Fibroblast of skin of right biceps (primary cell): ENCODE results near the gene DIRAS1.
"Not testable (repeated sequence)": the region's sequence is repeated elsewhere in the genome, so short reads cannot be mapped to it uniquely, and the experiment has no call there.

Source experiments
- DNase-seq: peaks from one replicate; pipeline ENCODE4 v3.0.0-alpha.2; 2013

Gene DIRAS1

DNA sequence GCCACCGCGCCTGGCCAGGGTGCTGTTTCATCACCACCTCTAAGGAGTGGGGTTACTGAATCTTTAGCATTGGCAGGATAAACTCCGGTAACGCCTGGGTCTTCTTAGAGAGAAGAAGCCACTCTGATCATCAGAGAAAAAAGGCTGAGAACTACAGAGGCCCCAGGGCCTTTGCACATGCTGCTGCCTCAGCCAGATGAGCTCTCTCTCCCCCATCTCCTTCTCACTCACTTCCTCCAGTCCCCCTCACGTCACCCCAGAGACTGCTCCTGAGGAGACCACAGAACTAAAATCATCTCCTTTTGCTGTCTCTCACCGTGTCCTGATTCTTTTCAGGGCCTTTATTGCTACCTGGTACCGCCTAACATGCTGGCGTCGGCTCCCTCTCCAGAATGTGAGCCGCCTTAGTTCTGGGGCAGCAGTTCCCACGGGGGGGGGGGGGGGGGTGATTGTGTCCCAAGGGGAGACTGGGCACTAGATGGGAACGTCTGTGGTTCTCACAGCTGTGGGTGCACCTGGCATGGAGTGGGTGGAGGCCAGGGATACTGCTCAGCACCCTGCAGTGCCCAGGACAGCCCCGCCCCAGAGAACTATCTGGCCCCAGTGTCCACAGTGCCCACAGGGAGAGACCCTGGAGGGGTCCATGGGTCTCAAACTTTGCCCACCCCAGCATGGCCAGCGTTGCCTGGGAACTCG lies 5.1 kb upstream of the DIRAS1 start:
- no peak for DNase-seq

DNA sequence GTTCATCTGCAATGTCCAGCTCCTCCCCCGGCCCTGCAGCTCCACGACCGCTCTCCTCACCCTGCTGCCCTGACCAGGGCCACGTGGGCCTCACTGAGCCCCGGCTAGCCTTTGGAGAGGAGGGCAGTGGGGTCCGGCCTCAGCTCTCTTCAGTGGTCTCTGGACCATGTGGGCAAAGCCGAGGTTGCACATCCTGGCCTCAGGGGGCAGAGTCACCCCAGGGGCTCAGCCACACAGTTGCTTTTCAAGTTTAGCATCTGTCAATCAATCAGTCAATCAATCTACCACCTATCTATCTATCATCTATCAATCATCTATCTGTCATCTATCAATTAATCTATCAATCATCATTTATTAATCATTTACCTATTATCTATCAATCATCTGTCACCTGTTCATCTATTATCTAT lies 3.0 kb upstream of the DIRAS1 start:
- DNase-seq: no peak

DNA sequence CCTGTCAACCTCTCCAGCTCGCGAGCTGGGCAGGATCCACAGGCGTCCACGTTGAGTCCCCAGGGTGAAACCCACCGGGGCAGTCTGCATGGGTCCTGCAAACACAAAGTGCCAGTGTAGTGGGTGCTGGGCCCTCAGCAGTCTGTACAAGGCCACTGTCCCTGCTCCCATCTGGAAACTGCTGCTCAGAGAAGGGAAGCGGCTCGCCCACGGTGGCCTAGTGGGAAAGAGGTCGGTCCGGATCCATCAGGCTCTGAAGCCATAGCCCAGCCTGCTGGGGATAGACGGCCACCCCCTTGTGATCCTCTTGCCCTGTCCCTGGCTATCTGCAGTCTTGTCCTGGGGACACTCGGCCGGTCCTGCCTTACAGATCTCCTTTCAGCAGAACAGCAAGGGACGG lies 2.6 kb upstream of the DIRAS1 start:
- DNase-seq: no peak

DNA sequence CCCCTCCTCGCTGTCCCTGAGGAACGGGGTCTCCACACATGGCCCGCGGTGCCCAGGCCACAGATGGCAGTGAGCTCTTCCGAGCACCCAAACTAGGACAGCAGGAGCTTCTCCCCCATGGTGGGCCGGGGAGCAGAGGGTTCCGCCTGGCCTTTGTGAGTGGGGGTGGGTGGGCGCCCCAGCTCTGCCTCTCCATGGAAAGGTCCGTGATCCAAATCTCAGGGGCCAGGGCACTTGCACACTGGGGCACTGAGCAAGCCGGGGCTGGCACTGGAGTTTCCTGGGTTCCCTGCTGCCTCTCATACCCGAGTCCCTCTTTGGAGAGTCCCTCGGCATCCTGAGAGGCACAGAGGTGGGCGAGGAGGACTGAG lies 2.2 kb upstream of the DIRAS1 start:
- DNase-seq: no peak

DNA sequence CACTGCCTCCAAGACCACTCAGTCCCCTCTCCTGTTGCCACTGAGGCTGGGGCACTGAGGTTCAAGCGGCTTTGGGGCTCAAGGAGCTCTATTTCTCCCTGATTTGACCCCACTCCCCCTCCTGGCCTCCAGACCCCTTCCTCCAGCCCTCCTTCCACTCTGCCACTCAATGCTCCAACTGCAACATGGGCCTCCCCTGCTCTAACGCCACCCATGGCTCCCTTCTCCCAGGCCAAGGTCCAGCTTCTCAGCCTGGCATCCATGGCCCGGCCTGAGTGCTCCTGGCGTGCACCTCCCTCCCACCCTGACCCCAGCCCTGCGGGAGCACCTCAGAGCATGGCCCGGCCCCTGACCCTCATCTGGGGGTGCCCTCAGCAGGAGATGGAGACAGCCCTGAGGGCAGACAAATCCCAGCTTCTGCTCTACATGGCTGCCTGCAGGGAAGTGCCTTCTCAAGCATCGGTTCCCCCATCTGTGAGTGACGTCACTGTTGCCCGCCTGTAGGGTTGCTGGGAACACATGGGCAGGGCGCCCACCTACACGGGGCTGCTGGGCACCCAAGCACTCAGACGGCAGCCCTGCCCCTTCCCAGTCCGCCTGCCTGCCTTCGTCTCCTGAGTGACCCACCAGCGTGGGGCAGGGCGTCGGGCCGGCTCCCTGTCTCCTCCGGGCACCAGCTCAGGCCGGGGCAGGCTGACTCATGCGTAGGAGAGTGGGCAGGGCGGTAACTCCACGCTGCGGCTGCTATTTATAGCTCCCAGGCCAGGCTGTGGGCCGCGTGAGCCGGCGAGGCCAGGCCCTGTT lies 1.6 kb upstream of the DIRAS1 start:
- peak; percentile 14 for DNase-seq

DNA sequence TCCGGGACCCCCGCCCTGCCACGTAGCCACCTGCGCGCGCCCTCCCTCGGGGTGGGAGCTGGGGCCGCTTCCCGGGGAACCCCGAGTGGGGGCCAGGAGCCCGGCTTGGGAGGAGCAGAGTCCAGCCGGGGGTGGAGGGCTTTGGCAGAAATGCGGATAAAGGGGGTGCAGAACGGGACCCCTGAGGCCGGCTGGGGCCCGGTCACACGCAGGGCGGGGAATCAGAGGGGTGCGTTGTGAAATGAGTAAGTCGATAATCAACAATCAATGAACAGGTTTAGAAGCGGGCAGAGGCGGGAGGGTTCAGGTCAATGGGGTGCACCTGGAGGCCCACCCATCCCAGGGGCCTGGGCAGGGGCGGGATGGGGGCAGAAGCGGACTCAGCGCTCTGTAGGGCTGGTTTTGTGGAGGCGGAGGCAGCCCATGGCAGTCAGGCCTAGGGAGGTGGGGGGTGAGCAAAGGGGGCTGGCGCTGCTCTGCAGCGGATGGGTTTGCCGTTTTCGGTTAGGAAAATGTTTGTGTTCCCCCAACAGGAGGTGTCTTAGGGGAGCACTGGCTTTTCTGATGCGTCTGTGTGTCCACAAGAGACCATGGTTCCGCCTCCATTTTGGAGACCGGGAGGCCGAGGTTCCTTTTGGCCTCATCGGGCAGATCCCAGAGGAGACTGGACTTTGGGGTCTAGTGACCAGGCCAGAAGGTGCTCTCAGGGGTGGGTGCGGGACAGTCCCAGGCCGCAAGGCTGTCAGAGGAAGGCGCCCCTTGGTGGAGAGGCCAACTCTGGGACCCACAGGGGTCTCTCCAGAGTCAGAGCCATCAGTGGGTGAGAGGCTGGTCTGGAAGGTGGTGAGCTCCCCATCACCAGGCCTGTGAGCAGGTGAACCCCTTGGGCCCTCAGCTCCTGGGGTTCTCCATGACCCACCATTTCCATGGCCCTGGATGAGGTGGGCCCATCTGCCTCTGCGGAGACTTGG lies 683 bp upstream of the DIRAS1 start:
- DNase-seq: no peak

DNA sequence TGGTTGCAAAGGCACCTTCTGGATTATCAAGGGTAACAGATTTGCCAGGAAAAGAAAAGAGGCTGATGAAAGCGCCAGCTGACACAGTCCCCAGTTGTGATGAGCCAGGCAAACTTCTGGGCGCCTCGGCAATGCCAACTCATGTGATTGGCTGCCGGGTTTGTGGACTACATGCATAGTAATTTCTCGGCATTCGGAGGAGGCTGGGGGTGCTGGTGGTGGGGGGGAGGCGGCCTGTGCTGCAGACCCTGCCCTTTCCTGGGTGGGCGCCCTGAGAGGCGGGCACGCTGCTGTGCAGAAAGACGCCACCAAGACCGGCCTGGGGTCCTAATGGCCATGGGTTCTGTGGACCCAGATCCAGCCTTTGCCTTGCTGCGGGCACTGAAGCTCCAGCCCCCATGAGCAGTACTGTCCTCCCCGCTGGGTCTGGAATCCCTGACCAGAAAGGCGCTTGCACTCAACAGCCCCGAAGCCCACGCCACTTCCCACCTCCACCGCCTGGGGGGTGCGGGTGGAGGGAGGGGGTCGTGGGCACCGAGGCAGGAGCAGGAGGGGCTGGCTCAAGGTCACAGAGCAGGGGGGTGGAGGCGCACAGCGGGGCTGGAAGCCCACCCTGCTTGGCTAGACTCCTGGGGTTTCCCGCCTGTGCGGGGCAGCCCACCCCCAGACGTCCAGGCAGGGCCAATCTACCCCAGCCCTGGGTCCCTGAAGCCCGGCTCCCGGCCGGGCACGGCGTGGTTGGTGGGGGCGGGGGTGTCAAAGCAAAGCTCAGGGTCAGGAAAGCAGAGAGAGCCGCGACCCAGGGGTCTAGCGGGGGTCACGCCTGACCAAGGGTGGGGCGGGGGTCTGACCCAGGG lies 1.0 kb downstream of the DIRAS1 start:
- peak; percentile 46 for DNase-seq

DNA sequence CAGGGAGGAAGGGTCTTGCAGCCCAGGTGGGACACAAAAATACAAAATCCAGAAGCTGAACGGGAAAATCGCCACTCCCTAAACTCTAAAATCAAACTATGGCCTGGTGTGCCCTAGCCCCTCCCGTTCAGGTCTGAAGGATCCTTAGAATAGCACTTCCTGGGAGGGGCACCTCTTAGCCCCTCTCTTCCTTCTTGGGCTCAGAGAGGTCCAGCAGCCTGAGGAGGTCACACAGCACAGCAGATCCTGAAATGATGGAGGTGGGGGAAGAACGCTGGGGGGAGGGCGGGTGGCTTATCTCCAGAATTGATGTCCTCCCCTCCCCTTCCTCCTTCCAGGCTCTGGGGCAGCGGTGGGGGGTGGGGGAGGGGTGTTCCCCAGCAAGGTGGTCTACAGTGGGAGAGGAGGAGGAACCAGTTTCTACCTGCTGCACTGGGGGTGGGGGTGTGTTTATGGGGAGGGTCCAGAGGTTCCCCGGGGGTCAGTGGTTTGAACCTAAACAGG lies 1.9 kb downstream of the DIRAS1 start:
- DNase-seq: no peak

DNA sequence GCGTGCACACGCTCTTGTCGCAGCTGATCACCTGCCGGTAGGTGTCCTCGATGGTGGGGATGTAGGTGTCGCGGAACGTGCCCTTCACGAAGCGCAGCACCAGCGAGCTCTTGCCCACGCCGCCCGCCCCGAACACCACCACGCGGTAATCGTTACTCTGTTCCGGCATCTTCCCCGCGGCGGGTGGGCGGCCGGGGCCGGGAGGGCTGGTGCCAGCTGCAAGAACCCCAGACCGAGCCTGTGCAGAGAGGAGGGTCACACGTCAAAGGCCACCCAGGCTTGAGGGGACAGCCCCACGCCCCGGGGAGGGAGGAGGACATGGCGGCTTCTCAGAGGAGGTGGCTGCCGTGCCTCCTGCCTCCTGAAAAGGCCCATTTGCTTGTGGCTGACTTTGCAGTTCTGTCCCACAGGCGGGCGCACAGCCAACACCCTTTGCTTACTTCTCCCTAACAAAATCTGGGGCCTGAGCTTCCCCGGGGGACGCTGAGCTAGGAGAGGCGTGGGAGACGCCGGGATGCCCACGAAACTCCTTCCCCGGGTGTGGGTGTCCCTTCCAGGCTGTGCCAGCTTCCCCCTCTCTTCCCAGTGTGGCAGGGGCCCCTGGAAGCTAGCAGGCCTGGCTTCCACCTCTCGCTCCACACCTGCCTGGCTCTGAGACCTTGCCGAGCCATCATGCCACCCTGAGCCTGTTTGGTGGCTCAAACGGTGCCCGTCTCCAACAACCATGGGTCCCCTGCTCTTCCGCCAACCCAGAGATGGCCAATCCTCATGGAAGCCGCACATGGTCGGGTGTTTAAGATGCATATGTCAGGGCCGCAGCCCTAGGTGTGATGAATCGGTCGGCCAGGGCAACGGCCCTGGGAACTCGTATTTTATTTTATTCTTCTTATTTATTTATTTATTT lies 3.3 kb downstream of the DIRAS1 start:
- DNase-seq: no peak

DNA sequence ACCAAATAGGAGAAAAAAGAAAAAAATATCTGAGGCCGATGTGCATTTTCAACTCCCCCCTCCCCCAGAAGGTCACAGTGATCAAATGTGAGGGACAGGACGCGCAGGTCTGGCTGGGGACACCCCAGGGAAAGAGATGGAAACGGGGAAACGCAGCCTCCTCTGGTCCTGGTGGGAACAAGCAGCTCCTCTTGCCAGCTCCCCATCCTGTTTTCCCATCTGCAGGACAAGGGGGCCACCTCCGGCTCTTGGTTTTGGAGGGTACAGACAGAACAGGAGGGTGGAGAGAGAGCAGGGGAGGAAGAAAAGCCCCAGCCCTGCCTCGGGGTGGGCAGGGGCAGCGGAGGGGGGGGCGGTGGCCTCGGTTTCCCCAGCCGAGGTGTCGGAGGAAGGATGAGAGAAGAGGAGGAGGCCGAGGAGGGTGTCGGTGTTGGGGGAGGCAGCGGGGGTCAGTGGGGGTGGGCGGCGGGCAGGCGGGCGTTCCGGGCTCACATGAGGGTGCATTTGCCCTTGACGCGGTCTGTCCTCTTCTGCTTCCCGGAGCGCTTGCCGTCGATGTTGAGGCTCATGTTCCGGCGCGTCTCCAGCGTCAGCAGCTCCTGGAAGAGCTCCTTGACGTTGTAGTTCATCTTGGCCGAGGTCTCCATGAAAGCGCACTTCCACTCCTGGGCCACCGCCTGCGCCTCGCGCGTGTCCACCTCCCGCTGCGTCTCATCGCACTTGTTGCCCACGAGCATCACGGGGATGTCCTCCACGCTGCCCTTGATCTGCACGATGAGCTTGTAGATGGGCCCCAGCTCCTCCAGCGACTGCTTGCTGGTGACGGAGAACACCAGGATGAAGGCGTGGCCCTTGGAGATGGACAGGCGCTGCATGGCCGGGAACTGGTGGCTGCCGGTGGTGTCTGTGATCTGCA lies 4.2 kb downstream of the DIRAS1 start:
- DNase-seq: no peak

DNA sequence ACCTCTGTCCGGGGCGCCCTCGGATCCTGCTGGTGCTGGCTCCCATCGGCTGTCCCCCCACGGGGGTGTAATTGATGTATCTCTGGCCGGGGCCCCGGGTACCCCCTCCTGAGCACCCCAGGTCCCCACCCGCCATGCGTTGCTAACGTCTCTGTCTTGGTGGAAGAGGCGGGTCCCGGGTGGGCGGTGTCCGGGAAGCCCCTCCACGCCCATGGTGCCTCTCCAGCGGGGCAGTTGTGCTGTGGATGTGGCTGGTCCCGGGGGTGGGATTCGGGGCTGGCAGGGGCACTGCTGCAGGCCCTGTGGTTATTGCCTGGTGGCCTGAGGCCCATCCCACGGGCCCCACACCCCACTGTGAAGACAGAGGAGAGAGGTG lies 4.9 kb downstream of the DIRAS1 start:
- DNase-seq: no peak

DNA sequence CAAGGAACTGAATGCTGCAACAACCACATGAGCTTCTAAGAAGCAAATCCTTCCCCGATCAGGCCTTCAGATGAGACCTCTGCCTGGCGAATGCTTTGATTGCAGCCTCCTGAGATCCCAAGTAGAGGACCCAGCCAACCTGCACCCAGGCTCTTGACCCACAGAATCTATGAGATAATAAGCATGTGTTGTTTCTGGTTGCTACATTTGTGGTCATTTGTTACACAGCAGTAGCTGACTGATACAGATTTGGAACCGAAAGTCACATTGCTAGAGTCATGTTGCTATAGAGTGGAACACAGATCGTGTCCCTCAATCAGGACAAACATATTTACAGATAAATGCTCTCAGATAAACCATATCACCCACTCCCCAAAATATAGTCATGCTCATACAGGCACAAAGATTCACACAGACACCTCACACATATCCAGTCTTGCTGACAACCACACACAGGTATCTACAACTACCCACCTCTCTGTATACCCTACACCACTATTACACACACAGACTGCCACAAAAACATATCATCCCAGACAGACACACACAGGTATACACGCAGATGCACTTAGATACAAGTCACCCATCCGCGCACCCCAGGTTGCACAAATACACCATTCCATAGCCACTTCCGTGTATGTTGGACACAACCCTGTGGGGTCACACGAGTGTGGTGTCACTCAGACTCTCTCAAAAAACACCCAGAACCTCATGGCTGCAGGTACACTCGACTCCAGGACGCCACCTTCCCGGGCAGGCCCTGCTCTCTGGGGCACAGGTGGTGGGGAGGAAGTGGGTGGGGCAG lies 5.5 kb downstream of the DIRAS1 start:
- no peak for DNase-seq

DNA sequence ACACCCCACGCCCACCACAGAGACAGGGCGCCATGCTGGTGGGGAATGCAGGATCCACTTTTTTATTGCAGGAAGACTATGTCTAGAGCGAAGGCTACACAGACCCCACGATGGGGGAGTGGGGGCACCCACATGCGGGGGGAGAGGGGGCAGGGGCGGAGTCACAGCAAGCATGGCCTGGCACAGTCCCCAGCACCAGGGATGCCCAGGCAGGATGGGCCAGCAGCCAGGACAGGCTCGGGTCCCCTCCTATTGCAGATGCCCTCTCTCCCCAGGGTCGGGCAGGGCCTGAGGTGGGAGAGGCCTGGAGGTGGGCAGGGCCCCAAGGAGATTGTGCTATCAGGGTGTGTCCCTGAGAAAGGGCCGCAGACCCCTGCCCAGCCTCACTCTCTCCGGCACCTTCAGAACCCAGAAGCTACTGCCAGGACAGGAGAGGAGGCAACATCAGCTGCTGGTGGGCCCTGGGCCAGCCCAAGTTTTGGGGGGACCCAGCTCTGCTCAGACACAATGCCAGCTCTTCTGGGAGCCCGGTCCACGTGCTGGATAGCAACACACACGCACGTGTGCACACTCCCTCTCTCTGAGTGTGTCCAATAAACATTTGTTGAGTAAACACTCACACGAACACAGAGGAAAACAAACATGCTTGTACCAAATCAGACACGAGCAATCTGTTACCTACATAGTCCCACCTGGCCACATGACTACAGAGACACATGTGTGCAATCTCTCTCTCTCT lies 6.5 kb downstream of the DIRAS1 start:
- no peak for DNase-seq

DNA sequence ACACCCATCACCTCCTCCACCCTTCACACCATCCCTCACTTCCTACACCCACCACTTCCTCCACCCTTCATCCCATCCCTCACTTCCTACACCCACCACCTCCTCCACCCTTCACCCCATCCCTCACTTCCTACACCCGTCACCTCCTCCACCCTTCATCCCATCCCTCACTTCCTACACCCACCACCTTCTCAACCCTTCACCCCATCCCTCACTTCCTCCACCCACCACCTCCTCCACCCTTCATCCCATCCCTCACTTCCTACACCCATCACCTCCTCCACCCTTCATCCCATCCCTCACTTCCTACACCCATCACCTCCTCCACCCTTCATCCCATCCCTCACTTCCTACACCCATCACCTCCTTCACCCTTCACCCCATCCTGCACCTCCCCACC lies 7.1 kb downstream of the DIRAS1 start:
- not testable (repeated sequence) for DNase-seq

DNA sequence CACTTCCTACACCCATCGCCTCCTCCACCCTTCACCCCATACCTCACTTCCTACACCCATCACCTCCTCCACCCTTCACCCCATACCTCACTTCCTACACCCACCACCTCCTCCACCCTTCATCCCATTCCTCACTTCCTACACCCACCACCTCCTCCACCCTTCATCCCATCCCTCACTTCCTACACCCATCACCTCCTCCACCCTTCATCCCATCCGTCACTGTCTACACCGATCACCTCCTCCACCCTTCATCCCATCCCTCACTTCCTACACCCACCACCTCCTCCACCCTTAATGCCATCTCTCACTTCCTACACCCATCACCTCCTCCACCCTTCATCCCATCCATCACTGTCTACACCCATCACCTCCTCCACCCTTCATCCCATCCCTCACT lies 8.0 kb downstream of the DIRAS1 start:
- DNase-seq: not testable (repeated sequence)

DNA sequence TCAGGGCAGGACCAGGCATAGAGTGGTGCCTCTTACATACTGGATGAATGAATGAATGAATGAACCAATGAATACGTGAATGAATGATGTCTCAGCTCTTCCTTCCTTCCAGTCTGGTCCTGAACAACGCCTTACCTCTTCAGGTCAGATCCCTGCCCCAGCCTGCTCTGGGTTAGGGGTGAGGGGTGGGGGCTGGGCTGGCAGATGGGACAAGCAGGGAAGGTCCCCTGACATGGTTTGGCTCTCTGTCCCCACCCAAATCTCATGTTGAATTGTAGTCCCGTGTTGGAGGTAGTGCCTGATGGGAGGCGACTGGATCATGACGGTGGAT lies 9.3 kb downstream of the DIRAS1 start:
- no peak for DNase-seq

DNA sequence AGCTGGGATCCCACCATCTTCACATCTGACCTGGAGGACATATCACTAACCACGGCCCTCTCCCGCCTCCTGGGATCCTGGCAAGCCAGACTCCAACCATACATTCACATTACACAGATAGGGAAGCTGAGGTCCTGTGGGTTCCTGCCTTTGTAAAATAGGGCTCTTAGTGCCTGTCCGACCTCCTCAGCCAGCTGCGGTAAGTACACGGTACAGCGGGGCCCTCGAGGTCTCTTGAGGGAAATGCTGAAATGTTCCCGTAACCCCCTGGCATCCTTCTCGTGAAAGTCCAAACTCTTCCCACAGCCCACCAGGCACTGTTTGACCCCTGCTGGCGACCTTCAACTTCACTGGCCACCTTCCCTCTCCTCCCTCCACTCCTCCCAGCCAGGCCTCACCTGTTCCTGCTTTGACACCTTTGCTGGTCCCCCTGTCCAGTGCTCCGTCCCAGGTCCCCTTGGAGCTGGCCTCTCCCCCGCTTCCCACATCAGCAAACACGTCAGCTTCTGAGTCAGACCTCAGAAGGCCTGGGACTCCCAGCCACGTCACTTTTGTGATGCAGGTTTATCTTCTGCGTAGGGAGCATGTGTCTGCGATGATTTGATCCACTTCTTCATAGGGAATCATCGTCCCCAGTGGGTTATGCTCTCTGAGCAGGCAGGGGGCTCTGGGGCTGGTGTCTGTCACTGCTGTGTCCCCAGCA lies 9.8 kb downstream of the DIRAS1 start:
- peak; percentile 61 for DNase-seq

DNA sequence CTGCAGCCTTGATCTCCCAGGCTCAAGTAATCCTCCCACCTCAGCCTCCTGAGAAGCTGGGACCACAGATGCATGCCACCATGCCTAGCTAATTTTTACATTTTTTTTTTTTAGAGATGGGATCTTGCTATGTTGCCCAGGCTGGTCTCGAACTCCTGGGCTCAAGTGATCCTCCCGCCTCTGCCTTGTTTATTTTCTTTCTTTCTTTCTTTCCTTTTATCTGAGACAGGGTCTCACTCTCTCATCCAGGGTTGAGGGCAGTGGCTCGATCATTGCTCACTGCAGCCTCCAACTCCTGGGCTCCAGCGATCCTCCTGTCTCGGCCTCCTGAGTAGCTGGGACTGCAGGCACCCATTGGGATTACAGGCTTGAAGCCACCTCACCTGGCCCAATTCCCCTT lies 14.9 kb downstream of the DIRAS1 start:
- no peak for DNase-seq
